Mesothelial cell of epicardium (in vitro differentiated cells): ENCODE measurements around the gene CMSS1. TPM values are rescaled to one million over a fixed set of nuclear protein-coding genes. Genes with fewer than 3 reads are reported as not detected.

Source experiments
- DNase-seq, 2 experiments: peaks; one replicate each; pipeline ENCODE4 v3.0.0; 2021; ENCODE audit warnings: low spot score in 2 of 2; ENCODE audit not compliant: unreplicated experiment in 2 of 2
- H3K27ac Mint-ChIP-seq: 2 replicates; pipeline ENCODE4 v1.8.0; 2021; ENCODE audit warnings: mixed read lengths
- H3K27me3 Mint-ChIP-seq: 2 replicates; pipeline ENCODE4 v1.8.0; 2021; ENCODE audit warnings: low read depth, mixed read lengths
- H3K36me3 Mint-ChIP-seq: 2 replicates; pipeline ENCODE4 v1.8.0; 2021; ENCODE audit warnings: mixed read lengths
- H3K4me1 Mint-ChIP-seq: 2 replicates; pipeline ENCODE4 v1.8.0; 2021; ENCODE audit warnings: mixed read lengths
- H3K4me3 Mint-ChIP-seq: 2 replicates; pipeline ENCODE4 v1.8.0; 2021; ENCODE audit warnings: mild to moderate bottlenecking, moderate library complexity, mixed read lengths
- H3K9me3 Mint-ChIP-seq: 2 replicates; pipeline ENCODE4 v1.8.0; 2021; ENCODE audit warnings: mixed read lengths
- total RNA-seq: library from RNA; stranded (reverse); gene quantifications from 3 replicates; pipeline ENCODE4 v1.2.1, GENCODE V29; 2021
- TF ChIP-seq, protein P1 (sequence below): fragments of 200-600 bp; sonication (generic); IDR thresholded peaks from one replicate; pipeline ENCODE4 v1.5.0; 2021; ENCODE audit warnings: antibody characterized with exemption; ENCODE audit not compliant: unreplicated experiment

Gene CMSS1
- total RNA-seq, 1 donor from 2014 or later: 30.0 TPM

DNA sequence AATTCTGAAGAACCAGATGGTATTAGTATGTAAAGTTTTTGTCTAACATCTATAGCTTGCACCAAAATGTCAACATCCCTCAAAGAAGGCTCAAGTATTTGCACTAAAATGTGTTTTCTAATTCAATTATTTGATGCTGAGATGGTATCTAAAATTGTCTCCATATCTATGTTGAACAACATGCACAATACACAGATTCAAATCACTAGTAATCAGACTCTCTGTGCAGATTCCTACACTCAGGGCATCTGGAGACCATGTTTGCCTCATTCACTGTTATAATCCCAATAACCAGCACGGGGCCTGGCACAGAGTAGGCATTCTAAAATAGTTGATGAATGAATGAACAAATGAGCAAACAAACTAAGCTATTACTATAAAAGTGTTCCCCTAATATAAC lies 294.1 kb downstream of the CMSS1 start:
- peaks cover 27% of the 10 kb centered on the region for H3K4me1 Mint-ChIP-seq
- TF ChIP-seq, protein P1, sequence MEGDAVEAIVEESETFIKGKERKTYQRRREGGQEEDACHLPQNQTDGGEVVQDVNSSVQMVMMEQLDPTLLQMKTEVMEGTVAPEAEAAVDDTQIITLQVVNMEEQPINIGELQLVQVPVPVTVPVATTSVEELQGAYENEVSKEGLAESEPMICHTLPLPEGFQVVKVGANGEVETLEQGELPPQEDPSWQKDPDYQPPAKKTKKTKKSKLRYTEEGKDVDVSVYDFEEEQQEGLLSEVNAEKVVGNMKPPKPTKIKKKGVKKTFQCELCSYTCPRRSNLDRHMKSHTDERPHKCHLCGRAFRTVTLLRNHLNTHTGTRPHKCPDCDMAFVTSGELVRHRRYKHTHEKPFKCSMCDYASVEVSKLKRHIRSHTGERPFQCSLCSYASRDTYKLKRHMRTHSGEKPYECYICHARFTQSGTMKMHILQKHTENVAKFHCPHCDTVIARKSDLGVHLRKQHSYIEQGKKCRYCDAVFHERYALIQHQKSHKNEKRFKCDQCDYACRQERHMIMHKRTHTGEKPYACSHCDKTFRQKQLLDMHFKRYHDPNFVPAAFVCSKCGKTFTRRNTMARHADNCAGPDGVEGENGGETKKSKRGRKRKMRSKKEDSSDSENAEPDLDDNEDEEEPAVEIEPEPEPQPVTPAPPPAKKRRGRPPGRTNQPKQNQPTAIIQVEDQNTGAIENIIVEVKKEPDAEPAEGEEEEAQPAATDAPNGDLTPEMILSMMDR: no peak
- H3K36me3 Mint-ChIP-seq: no peaks in the 10 kb centered on the region
- H3K4me3 Mint-ChIP-seq: no peak overlapping the region
- peaks cover 9% of the 10 kb centered on the region for H3K9me3 Mint-ChIP-seq
- no peaks in the 10 kb centered on the region for H3K27me3 Mint-ChIP-seq
- no peak for DNase-seq
- H3K27ac Mint-ChIP-seq: no peak overlapping the region

DNA sequence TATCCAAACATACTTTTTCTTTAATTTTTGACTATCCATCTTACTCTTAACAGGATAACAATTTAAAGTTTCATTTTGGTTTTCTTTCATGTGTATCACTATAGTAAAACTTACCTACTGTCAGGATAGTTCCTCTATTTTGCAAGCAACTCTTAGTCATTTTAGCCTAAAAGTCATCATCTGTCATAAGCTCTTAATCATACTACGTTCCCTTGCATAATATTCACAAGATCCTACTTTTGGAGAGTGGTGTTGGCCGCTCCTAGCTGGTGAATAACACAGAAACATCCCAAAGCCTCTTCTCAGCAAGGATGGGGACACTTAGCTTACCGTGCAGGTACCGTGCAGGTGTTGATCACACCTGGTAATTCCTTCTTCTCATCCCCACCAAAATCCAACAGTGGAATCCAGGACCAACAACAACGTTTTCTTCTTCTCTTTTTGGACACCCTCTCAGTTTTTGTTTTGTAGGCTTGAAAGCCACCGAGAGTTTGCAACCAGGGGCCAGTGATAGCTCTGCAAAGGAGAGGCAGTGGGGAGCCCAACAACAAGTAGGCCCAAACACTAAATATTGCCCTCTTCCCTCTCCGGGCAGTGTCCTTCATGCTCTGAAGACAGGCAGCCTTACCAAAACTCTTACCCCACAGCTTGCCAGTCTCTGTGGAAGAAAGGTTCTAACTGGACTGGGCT lies 296.2 kb downstream of the CMSS1 start:
- H3K36me3 Mint-ChIP-seq: no peaks in the 10 kb centered on the region
- H3K27me3 Mint-ChIP-seq: no peaks in the 10 kb centered on the region
- H3K4me3 Mint-ChIP-seq: no peak overlapping the region
- H3K4me1 Mint-ChIP-seq: peaks cover 14% of the 10 kb centered on the region
- no peak for DNase-seq
- TF ChIP-seq, protein P1: no peak
- H3K9me3 Mint-ChIP-seq: peaks cover 16% of the 10 kb centered on the region
- no peak overlapping the region for H3K27ac Mint-ChIP-seq

DNA sequence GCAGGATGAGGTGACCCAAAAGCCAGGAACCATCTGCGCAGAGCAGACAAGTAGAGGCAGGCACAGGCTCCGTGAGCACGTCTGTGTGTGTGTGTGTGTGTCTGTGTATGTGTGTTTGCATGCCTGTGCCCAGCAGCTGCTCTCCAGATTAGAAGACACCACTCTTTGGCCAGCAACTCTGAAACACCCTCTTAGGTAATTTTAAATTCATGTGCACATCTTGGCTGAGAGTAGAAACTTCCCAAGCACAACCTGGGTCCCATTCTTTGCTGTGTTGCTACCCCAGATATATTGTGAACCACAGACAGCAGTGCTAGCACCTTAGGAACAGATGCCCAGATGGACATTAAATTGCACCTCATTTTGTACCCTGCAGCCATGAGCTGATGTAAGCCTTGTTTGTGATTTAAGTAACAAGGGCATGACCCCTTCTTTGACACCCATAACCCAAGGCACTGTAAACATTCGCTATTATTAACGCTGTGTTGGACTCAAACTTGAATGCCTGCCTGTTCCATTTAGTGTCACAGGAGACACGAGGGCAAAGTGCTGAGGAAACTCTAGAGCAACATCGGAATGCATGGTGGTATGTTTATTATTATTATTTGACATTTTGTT lies 296.9 kb downstream of the CMSS1 start, which contains the start of gene FILIP1L:
Gene FILIP1L, minus strand, starts transcription at position 89 of the 618 bp plus-strand sequence.
- no peak within 1 kb of the TSS for H3K27ac Mint-ChIP-seq
- no peaks in the 10 kb centered on the region for H3K36me3 Mint-ChIP-seq
- H3K4me3 Mint-ChIP-seq: no peak within 1 kb of the TSS
- TF ChIP-seq, protein P1: no peak
- H3K4me1 Mint-ChIP-seq: peaks cover 14% of the 10 kb centered on the region
- no peaks in the 10 kb centered on the region for H3K27me3 Mint-ChIP-seq
- no peak for DNase-seq
- H3K9me3 Mint-ChIP-seq: peaks cover 16% of the 10 kb centered on the region

DNA sequence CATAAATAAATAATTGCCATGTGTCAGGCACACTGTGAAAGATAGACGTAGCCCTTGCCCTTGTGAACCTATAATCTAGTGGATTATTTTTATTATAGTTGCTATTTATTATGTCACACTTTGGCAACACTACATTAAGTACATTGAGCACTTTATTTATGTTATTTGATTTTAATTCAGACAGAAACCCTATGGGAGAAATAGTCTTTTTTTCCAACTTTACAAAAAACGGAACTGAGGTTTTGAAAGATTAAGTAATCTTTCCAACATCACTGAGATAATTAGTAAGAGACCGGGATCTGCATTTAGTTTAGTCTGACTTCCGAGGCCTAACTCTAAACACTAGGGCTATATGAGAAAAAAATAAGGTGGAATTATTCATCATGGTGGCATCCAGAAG lies 299.4 kb downstream of the CMSS1 start:
- Mint-ChIP-seq H3K4me1 (peaks cover 4% of the 10 kb centered on the region), H3K4me3 (no peak overlapping the region), H3K9me3 (peaks cover 16% of the 10 kb centered on the region), H3K27ac (no peak overlapping the region), H3K27me3 (no peaks in the 10 kb centered on the region), H3K36me3 (no peaks in the 10 kb centered on the region)
- TF ChIP-seq, protein P1: no peak
- no peak for DNase-seq

DNA sequence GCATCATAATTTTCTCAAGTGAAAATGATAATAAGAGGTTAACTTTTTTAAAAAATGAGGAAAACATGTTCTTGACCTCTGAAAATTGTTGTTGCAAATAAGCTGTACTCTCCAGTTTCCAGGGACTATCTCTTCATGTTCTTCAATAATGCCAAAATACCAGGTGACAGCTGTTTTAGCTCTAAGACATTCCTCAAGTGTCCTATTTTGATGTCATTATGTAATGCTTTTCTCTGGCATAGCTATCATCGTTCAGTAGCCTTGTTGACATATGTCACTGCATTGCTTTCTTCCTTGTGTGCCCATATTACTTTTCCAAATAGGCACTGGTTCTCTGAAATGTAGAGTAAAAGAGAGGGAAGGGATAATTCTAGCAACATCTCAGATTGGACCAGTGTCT lies 302.4 kb downstream of the CMSS1 start:
- TF ChIP-seq, protein P1: no peak
- Mint-ChIP-seq H3K4me1 (peaks cover 13% of the 10 kb centered on the region), H3K27me3 (no peaks in the 10 kb centered on the region), H3K27ac (no peak overlapping the region), H3K36me3 (no peaks in the 10 kb centered on the region), H3K4me3 (no peak overlapping the region), H3K9me3 (peaks cover 16% of the 10 kb centered on the region)
- DNase-seq: no peak
